ENCODE data around the gene LARP1B. TPM values are rescaled to one million over a fixed set of nuclear protein-coding genes. Genes with fewer than 3 reads are reported as not detected.
A peak's percentile ranks its signal among the peaks of the same experiment; 100 is the strongest.
"Not testable (repeated sequence)": the region's sequence is repeated elsewhere in the genome, so short reads cannot be mapped to it uniquely, and the experiment has no call there.

LARP1B gene
- polyA plus RNA-seq (2014; cell fraction: cytosol; rRNA removed): 23.2 and 26.4 TPM in 2 replicates
- polyA plus RNA-seq (2014; cell fraction: nucleus; rRNA removed): 31.8 and 34.6 TPM in 2 replicates

DNA sequence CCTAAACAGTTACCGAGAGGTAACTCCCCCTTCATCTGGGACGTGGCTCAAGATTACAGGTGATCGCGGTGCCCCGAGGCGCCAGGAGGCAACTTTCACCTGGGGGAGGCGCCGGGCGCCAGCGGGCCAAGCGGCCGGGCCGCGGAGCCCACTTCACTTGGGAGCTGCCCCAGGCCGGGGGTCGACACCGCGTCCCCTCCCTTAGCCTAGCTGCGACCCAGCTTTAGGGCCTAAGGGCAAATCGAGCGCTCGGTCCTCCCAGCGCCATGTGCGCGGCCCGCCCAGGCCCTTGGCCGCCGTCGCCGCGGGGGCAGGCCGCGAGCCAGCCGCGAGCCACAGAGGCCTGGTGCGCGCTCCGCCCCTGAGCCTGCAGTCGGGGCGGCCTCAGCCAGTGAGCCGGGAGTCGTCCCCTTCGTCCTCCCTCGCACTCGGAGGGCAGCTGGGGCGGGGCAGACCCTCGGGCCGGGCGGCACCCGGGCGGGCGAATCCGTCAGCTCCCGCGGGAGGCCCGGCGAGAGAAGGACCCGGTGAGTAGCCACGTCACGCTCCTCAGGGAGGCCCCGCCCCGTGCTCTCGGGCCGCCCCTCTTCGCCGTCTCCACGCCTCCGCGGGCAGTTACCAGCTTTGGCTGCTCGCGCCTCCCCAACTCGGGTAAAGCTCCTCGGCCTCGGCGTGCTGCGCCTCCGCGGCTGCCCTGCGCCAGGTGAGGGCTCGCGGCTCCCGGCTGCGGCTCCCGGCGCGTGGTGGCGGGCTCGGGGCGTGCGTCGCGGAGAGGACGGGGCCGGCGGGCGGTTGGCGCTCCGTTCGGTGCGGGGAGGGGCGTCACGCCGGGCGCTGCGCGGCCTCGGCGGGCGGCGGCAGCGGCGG lies at the start of gene LARP1B:
Gene LARP1B, plus strand, starts transcription at position 614 of the 867 bp plus-strand sequence. CDS start 13,640 bp downstream, outside the sequence.
- peak; percentile 95 for DNase-seq (ENCODE audit: low spot score)

DNA sequence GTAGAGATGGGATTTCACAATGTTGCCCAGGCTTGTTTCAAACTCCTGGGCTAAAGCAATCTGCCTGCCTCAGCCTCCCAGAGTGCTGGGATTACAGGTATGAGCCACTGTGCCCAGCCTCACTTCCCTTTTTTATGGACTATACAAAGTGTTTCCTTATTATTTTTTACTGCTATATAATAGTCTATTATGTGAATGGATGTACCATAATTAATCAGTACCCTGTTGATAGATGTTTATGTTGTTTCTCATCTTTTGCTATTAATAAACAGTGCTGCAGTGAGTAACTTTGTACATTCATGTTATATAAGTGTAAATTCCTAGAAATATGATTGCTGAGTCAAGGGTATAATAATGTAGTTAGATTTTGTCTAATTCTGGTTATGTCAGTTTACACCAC lies 35.8 kb upstream of the LARP1B start:
- DNase-seq (ENCODE audit: low spot score): no peak

DNA sequence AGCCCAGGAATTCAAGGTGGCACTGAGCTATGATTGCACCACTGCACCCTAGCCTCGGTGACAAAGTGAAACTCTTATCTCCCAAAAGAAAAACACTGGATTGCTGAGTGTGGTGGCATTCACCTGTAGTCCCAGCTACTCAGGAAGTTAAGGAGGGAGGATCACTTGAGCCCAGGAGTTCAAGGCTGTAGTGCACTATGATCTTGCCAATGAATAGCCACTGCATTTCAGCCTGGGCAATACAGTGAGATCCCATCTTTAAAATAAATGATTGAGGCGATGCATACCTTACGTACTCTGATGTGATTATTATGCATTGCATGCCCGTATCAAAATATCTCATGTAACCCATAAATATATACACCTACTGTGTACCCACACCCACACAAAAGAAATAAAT lies 31.2 kb upstream of the LARP1B start:
- DNase-seq (ENCODE audit: low spot score): no peak

DNA sequence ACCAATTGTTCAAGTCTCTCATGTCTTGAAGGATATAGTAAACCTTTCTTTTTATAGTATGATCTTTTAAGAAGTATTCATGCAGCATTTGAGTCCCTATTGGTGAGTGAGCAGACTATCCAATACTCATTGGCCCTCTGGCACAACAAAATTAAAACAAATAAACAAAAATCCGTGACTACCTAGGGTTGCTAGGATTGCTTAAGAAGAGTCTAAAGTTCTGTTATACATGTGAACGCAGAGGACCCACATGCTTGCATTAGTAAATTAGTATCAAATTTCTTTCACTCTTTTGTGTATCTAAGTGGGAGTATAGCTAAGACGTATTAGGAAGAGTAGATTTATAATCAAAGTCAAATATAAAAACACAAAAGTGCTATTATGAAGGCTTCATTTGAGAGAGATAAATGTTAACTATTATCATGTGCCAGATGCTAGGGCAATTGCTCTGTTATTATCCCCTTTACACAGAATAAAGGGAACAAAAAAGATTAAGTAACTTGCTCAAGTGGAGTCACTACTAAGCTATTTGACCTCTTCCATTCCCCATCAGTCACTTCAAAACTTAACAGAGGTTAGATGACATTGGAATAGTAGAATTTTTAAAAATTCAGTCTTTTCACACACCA lies 29.2 kb upstream of the LARP1B start:
- DNase-seq (ENCODE audit: low spot score): no peak

DNA sequence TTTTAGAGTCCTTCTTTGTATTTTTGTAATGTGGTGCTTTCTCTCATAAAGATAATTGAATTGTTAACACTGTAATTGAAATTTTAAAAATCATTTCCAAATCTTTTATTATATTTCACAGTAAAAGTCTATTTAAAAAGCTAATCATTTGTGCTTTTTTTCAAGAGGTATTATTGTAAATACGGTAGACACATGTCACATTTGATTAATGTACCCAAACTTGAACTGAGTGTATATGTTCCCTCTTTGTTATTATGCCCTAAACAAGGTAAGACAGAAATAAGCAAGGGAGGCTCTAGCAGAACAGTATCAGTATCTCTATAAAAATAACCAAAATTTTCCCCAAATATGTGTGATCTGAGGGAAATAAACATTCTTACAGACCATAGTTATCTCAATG lies 21.5 kb upstream of the LARP1B start:
- no peak for DNase-seq (ENCODE audit: low spot score)

DNA sequence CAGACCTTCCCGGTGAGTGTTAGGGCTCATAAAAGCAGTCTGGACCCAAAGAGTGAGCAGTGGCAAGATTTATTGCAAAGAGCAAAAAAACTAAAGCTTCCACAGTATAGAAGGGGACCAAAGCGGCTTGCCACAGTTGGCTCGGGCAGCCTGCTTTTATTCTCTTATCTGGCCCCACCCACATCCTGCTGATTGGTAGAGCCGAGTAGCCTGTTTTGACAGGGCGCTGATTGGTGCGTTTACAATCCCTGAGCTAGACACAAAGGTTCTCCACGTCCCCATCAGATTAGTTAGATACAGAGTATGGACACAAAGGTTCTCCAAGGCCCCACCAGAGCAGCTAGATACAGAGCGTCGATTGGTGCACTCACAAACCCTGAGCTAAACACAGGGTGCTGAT lies 14.1 kb upstream of the LARP1B start:
- not testable (repeated sequence) for DNase-seq (ENCODE audit: low spot score)

DNA sequence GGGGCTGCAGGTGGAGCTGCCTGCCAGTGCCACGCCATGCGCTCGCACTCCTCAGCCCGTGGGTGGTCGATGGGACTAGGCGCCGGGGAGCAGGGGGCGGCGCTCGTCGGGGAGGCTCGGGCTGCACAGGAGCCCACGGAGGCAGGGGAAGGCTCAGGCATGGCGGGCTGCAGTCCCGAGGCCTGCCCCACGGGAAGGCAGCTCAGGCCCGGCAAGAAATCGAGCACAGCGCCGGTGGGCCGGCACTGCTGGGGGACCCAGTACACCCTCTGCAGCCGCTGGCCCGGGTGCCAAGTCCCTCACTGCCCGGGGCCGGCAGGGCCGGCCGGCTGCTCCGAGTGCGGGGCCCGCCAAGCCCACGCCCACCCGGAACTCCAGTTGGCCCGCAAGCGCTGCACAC lies 13.6 kb upstream of the LARP1B start:
- not testable (repeated sequence) for DNase-seq (ENCODE audit: low spot score)

DNA sequence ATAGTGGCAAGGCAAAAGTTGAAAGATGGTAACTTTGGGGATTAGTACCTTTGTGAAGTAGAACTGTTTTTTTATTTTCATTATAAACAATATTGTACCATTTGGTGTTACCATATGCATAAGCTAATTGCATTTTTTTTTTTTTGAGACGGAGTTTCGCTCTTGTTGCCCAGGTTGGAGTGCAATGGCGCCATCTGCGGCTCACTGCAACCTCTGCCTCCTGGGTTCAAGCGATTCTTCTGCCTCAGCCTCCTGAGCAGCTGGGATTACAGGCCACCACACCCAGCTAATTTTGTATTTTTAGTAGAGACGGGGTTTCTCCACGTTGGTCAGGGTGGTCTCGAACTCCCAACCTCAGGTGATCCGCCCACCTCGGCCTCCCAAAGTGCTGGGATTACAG lies 9.9 kb upstream of the LARP1B start:
- not testable (repeated sequence) for DNase-seq (ENCODE audit: low spot score)

DNA sequence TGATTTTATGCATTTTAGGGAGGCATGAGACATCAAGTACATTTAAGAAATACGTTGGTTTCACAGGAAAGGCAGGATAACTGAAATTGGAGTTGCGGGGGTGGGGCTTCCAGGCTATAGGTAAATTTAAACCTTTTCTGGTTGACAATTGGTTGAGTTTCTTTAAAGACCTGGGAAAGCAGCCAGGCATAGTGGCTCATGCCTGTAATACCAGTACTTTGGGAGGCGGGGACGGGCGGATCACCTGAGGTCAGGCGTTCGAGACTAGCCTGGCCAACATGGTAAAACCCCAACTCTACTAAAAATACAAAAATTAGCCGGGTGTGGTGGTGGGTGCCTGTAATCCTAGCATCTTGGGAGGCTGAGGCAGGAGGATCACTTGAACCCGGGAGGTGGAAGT lies 6.2 kb upstream of the LARP1B start:
- not testable (repeated sequence) for DNase-seq (ENCODE audit: low spot score)

DNA sequence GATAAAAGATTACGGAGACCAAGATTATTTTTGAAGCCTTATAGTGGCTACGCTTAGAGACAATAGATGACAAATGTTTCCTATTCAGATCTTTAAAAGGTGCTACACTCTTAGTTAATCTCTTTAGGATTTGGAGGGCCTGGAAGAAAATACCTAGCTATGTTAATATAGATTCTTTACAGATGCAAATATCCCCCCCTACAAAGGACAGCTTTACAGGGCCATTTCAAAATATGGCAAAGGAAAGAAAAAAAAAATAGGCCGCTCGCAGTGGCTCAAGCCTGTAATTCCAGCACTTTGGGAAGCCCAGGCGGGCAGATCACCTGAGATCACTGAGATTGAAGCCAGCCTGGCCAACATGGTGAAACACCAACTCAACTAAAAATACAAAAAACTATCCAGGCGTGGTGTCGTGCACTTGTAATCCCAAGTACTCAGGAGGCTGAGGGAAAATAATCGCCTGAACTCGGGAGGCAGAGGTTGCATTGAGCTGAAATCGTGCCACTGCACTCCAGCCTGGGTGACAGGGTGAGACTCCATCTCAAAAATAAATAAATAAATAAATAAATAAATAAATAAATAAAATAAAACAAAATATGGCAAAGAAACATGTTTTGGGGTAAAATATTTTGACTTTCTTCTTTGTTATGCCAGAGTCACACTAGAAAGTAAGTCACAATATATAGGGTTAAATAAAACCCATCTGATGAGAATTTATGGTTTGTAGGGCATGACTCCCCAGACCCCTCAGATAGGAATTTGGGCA lies 5.5 kb upstream of the LARP1B start:
- DNase-seq (ENCODE audit: low spot score): not testable (repeated sequence)

DNA sequence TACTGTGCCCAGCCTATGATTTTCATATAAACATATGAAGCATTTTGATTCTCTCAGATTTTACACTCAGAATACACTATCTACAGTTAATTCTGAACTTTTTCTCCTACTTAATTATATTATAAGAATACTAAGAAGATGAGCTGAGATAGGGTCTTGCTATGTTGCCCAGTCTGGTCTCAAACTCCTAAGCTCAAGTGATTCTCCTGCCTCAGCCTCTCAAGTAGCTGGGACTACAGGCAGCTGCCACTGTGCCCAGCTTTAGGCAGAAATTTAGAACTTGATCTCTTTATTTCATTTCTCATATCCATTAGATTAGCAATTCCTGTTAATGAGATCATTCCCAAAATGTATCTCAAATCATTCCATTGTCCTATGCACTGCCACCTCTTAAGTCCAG lies 4.7 kb upstream of the LARP1B start:
- DNase-seq (ENCODE audit: low spot score): no peak

DNA sequence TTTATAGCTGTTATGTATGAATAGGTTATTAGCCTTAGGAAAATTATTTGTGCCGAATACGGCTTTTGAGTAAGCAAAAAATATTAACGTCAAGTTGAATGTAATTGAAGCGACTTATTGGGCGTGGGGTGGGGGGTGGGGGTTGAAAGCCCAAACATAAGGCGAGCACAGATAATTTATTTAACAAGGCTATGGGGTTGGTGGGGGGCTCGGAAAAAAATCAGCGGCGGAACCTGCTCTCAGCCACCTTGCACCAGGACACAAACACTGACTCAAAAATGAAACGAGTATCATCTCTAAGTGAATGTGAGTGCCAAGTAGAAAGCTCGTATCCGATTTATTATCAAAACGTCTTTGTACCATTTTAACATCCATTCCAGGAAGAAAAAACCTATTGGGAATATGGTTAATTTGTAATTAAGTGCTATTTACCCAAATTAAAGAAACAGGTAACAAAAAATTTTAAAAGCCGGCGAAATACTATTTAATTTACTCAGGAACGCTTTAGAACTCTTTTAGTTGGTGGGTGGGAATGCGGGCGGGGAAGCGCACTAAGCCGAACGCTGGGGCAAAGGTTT lies 902 bp upstream of the LARP1B start:
- DNase-seq (ENCODE audit: low spot score): no peak

DNA sequence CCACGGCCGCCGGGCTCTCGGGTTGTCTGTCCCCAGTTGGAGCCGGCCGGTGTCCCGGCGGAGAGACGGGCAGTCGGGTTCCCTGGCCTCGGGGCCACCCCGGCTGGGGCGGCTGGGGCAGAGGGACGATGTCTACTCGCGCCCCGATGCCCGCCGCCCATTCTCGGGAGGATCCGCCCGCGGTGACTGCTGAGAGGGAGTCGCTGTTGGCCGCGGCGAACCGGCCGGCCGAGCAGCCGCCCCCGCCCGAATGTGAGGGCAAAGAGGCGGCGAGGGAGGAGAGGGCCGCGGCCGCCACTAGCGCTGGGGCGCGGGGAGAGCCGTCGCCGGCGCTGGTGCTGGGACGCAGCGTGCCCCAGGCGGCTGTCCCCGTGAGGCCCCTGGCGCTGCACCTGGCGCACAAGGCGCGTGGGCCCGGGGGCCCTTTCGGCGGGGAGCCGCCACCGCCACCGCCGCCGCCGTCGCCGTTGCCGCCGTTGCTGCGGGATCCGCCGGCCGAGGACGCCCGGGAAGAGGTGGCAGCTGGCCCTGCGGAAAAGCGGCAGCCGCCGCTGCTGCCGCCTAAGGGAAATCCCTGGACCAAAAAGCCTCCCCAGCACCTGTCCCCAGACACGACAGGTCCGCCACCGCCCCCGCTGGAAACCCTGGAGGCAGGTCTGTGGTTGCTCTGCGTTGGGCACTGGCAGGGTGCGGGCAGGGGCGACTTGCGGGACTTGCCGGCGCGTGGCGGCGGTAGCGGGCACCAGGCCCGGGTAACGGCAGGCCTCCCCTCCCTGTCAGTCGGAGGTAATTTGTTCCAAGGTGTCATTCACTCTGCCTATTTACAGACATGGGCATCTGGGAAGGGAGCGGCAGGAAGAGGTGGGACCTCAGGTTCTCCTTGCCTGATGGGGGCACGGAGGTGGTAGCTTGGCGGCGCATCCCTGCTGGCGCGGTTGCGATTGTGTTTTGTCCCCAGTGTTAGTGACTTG lies 739 bp downstream of the LARP1B start:
- peak; percentile 60 for DNase-seq (ENCODE audit: low spot score)

DNA sequence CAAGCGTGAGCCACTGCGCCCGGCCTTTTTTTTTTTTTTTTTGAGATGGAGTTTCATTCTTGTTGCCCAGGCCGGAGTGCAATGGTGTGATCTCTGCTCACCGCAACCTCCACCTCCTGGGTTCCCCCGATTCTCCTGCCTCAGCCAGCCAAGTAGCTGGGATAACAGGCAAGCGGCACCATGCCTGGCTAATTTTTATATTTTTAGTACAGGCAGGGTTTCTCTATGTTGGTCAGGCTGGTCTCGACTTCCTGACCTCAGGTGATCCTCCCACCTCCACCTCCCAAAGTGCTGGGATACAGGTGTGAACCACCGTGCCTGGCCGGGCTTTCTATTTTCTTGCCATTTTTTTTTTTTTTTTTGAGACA lies 5.3 kb downstream of the LARP1B start:
- DNase-seq (ENCODE audit: low spot score): not testable (repeated sequence)

DNA sequence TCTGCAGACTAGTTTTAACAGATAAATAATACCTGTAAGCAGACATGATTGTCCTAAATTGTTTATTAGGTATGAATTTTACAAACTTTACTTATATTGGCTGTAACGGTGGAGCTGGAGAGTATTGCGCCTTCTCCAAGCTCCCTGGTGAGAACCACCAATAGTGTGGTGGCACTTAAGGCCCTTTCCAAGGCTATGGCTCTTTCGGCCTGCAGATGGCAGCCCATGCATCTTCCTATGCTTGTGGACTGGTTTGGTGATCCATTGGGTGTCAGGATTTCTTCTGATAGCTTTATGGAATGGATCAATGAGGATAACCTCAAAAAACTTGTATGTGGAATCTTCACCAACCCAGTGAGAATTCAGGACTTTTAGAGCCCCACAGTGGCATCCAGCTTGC lies 7.8 kb downstream of the LARP1B start:
- no peak for DNase-seq (ENCODE audit: low spot score)

DNA sequence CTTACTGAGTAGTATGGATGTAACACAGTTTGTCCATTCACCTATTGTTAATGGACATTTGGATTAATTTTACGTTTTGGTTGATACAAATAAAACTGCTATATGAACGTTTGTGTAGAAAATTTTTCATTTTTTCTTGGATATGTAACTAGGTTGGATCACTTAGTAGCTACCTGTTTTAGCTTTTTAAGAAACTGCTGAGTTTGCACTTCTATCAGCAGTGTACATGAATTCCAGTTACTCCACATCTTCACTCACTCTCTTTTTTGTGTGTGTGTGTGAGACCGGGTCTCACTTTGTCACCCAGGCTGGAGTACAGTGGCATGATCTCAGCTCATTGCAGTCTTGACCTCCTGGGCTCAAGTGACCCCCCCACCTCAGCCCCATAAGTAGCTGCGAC lies 15.4 kb downstream of the LARP1B start:
- no peak for DNase-seq (ENCODE audit: low spot score)

DNA sequence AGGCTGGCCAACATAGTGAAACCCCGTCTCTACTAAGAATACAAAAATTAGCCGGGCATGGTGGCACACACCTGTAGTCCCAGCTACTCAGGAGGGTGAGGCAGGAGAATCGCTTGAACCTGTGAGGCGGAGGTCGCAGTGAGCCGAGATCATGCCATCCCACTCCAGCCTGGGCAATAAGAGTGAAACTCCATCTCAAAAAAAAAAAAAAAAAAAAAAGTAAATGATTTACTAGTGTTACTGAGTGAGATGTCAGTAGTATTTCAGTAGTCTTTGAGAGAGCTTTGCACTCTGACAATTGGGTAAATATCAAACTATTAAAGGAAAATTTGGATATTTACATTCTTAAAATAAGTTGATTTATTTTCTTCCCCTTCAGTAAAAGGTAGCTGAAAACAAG lies 34.2 kb downstream of the LARP1B start:
- DNase-seq (ENCODE audit: low spot score): not testable (repeated sequence)

DNA sequence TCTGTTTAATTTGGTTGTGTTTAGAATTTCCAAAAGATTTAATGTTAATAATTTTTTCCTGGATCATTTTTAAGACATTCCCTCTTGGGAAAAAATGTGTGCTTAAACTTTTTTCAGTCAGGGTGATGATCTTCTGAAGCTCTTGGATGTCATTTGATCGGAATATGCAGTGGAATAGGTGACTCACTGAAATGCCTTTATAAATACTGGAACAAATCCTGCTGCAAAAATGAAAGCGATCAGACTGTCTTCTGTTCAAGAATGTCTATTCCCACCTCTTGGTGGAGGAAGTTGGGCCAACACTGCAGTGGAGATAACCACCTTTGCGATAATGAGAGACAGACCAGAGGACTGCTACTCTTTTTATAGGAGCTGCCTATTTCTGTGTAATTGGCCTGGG lies 46.7 kb downstream of the LARP1B start:
- DNase-seq (ENCODE audit: low spot score): no peak

DNA sequence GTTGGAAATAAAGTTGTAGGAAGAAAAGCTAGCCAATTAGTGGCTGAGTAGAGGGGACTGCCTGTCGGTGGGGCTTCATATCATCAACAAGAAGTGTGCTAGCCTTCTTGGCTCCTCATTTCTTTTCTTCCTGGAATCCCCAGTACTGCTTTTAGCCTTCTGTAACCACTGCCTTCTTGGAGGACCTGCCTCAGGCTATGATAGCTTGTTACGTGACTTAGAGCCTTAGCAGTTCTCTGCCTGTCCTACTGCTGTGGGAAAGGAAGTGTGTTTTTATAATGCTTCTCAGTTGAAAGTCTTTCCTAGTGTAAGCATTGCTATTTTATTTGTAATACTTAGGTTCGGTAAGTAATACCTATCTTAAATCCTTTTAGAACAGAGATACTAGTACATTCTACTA lies 61.9 kb downstream of the LARP1B start:
- no peak for DNase-seq (ENCODE audit: low spot score)

DNA sequence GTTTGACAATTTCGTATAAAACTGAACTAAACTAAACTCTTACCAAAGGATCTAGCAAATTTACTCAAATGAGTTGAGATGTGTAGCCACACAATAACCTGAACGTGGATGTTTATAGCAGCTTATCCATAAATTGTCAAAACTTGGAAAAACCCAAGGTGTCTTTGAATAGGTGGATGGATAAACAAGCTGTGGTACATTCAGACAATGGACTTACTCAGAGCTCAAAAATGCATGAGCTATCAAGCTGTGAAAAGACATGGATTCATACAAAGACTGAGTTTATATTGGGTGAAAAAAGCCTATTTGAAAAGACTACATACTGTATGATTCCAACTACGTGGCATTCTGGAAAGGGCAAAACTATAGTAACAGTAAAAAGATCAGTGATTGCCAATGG lies 69.5 kb downstream of the LARP1B start:
- no peak for DNase-seq (ENCODE audit: low spot score)

DNA sequence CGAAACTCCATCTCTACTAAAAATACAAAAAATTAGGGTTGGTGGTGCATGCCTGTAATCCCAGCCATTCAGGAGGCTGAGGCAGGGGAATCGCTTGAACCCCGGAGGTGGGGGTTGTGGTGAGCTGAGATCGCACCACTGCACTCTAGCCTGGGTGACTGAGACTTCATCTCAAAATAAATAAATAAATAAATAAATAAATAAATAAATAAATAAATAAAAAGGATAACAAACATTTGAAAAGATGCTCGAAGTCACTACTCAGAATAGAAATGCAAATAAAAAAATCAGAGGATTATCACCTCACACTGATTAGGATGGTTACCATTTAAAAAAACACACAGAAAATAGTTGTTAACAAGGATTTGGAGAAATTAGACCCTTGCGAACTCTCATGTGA lies 73.8 kb downstream of the LARP1B start:
- DNase-seq (ENCODE audit: low spot score): no peak
